Calu3 (cell line): ENCODE results near the gene SLC25A29. TPM values are rescaled to one million over a fixed set of nuclear protein-coding genes. Genes with fewer than 3 reads are reported as not detected.
"Not testable (repeated sequence)": the region's sequence is repeated elsewhere in the genome, so short reads cannot be mapped to it uniquely, and the experiment has no call there.

Experiments used
- BruUV-seq: library from RNA; stranded (reverse); fragments of 400-500 nt; replicated peaks from 2 replicates; lab custom pipeline; 2021; lab: Mats Ljungman, UMichigan
- CTCF ChIA-PET: fragments of 300-600 bp; sonication (Branson Sonifier 250); formaldehyde crosslinking; loops from one replicate; lab custom pipeline; 2022; ENCODE audit warnings: antibody characterized with exemption; lab: Charles Lee
- DNase-seq: peaks from one replicate; pipeline ENCODE4 v3.0.0; 2022
- H3K27ac Mint-ChIP-seq: one replicate; pipeline ENCODE4 v1.8.0; 2022; ENCODE audit warnings: mixed read lengths; ENCODE audit not compliant: unreplicated experiment
- H3K27me3 Mint-ChIP-seq: one replicate; pipeline ENCODE4 v1.8.0; 2022; ENCODE audit warnings: mixed read lengths; ENCODE audit not compliant: unreplicated experiment
- H3K36me3 Mint-ChIP-seq: one replicate; pipeline ENCODE4 v1.8.0; 2022; ENCODE audit warnings: mild to moderate bottlenecking, moderate library complexity, mixed read lengths; ENCODE audit not compliant: insufficient read depth, unreplicated experiment
- H3K4me1 Mint-ChIP-seq: one replicate; pipeline ENCODE4 v1.8.0; 2022; ENCODE audit warnings: mild to moderate bottlenecking, low read depth, mixed read lengths; ENCODE audit not compliant: unreplicated experiment
- H3K4me3 Mint-ChIP-seq: one replicate; pipeline ENCODE4 v1.8.0; 2022; ENCODE audit warnings: mild to moderate bottlenecking, low read depth, moderate library complexity, mixed read lengths; ENCODE audit not compliant: unreplicated experiment
- H3K9me3 Mint-ChIP-seq: one replicate; pipeline ENCODE4 v1.8.0; 2022; ENCODE audit warnings: low read depth, mixed read lengths; ENCODE audit not compliant: unreplicated experiment
- CTCF ChIP-seq: fragments of 200-600 bp; IDR thresholded peaks from one replicate; pipeline ENCODE4 v1.8.0; 2022; ENCODE audit warnings: antibody characterized with exemption; ENCODE audit not compliant: unreplicated experiment
- intact Hi-C: fragments of 100-400 bp; cut with micrococcal nuclease; formaldehyde crosslinking; loops from one replicate; pipeline ENCODE4 v1.10.0; 2022; ENCODE audit not compliant: unreplicated experiment
- total RNA-seq: library from RNA; stranded (reverse); gene quantifications from 2 replicates; pipeline ENCODE4 v1.2.3, GENCODE V29; 2022

The SLC25A29 gene
- total RNA-seq, 1 experiment from 2014 or later, result 68.4 TPM

DNA sequence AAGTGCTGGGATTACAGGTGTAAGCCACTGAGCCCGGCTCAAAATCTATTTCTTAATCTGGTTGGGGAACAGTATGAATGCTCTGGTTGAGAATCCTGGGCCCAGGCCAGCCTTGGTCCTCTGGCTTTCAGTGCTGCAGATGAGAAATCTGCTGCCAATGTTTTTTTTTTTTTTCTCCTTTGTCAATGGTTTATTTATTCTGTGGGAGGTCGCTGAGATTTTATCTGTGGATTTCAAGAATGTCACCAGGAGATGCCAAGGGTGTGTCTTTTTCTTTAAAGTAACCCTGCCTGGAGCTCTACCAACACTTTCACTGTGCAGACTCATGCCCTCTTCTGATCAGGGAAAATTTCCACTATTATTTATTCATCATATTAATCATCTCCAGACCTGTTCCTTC is 3.6 kb downstream of the SLC25A29 start:
- peaks cover 42% of the 10 kb centered on the region for H3K36me3 Mint-ChIP-seq
- intact Hi-C loops, result loop anchor here (10.0 kb wide), 1 partner anchor 72 kb away; the partner anchor contains the start of gene WDR25
- DNase-seq, result no peak
- no peak overlapping the region for H3K27ac Mint-ChIP-seq
- H3K4me1 Mint-ChIP-seq, result peaks cover 23% of the 10 kb centered on the region
- H3K4me3 Mint-ChIP-seq, result no peak overlapping the region
- no peak for TF ChIP-seq CTCF
- no peaks in the 10 kb centered on the region for H3K27me3 Mint-ChIP-seq
- no TSS peak for BruUV-seq
- CTCF ChIA-PET, result interaction anchor here (0.9 kb wide), 1 partner anchor 75 kb away, joined by 4 read pairs; no protein-coding TSS in a partner anchor
- no peaks in the 10 kb centered on the region for H3K9me3 Mint-ChIP-seq

- peaks cover 15% of the 10 kb centered on the region for H3K36me3 Mint-ChIP-seq
- no peaks in the 10 kb centered on the region for H3K9me3 Mint-ChIP-seq
- CTCF ChIA-PET, result interaction anchor here (0.8 kb wide), 1 partner anchor 9 kb away, joined by 3 read pairs; no protein-coding TSS in a partner anchor
- no peak overlapping the region for H3K27ac Mint-ChIP-seq
- H3K27me3 Mint-ChIP-seq, result no peaks in the 10 kb centered on the region
- no TSS peak for BruUV-seq
- H3K4me3 Mint-ChIP-seq, result no peak overlapping the region
- no peak for TF ChIP-seq CTCF
- intact Hi-C loops, result no loop called here
- DNase-seq, result no peak
- H3K4me1 Mint-ChIP-seq, result peaks cover 15% of the 10 kb centered on the region
Observed at GRCh38 chr14:100299238-100299560, 7.0 kb downstream of the SLC25A29 start.

DNA sequence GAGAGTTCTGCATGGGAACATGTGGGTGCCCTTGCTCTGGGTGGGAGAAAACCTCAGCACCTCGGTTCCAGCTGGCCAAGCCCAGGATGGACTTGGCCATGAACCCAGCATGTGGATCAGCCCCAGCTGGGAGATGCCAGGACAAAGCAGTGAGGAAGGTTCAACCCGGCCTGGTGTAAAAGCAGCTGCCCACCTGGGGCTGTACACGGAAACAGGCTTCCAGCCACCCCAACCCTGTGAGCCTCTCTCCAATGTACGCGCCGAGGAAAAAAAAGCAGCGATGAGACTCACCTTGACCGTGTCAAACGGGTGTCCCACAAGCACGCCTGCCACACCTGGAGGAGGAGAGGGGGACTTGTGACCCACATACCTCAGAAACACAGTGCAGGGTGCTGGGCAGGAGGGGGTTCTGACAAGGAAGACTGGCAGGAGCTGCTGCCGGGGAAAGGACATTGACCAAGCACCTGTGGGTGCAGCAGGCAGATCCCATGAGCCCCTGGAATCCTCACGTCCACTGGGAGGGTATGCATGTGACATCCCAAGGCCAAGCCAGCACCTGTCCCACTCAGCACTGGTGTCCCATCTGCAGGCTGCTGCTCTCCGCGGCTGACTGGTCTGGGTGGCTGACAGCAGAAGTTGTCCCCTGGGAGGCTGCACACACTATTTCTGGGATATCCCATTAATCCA is 7.5 kb downstream of the SLC25A29 start:
- Mint-ChIP-seq H3K9me3 (no peaks in the 10 kb centered on the region), H3K27ac (no peak overlapping the region), H3K4me3 (no peak overlapping the region), H3K36me3 (peaks cover 15% of the 10 kb centered on the region), H3K4me1 (peaks cover 13% of the 10 kb centered on the region), H3K27me3 (no peaks in the 10 kb centered on the region)
- TF ChIP-seq CTCF, result no peak
- intact Hi-C loops, result no loop called here
- no peak for DNase-seq
- CTCF ChIA-PET, result no interaction called here
- no TSS peak for BruUV-seq

DNA sequence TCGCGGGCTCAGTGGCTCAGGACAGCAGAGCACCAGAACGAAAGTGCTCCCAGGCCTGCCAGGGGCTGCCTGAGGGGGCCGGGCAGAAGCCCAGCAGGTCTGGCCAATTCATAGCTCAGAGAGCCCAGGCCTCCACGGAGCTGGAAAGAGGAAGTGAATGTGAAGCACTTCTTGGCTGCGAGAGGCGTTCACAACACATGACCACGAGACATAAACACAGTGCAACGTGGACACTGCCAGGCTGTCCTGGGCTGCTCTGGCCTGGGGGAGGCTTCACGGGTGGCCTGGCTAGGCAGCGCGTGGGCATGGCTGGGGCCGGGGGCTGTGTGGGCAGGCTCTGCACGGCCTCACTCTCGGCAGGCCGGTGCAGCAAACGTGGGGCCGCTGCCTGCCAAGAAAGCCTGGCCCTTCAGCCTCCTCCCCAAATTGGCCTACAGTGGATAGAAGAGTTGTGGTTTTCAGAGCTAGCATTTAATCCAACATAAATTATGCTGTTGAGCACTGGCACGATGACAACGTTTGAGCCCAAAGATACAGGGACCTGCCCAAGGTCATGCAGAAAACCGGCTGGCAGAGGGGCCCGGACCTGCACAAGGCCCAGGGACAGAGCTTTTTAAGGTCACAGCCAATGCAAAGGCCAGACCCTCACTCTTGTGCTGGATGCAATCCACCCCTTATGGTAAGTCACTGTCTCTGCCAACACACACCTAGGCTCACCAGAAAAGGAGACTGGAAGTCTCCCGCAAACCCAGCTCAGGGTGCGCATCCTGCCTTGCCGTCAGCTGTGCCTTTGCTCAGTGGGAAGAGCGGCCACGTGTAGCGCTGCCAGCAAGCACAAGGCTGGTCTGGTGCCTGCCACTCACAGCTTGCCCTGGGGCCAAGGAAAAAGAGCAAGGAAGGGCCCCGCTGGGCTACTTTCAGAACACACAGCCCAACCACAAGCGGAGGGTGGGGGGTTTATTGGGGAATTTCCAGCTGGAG is 8.6 kb downstream of the SLC25A29 start:
- no peak for TF ChIP-seq CTCF
- no TSS peak for BruUV-seq
- DNase-seq, result no peak
- Mint-ChIP-seq H3K36me3 (peaks cover 9% of the 10 kb centered on the region), H3K4me1 (peaks cover 3% of the 10 kb centered on the region), H3K27ac (no peak overlapping the region), H3K27me3 (no peaks in the 10 kb centered on the region), H3K4me3 (no peak overlapping the region), H3K9me3 (no peaks in the 10 kb centered on the region)
- intact Hi-C loops, result no loop called here
- CTCF ChIA-PET, result no interaction called here

DNA sequence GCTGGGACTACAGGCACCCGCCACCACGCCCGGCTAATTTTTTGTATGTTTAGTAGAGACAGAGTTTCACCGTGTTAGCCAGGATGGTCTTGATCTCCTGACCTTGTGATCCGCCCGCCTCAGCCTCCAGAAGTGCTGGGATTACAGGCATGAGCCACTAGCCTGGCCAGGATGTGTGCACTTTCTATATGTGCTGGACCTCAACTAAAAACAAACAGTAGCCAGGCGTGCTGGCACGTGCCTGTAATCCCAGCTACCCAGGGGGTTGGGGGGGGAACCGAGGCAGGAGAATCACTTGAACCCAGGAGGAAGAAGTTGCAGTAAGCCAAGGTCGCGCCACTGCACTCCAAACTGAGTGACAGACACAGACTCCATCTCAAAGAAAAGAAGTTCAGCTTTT is 9.5 kb downstream of the SLC25A29 start:
- H3K27ac Mint-ChIP-seq, DNase-seq, BruUV-seq, H3K9me3 Mint-ChIP-seq, H3K27me3 Mint-ChIP-seq, H3K4me1 Mint-ChIP-seq, intact Hi-C loops, CTCF ChIA-PET, H3K4me3 Mint-ChIP-seq, H3K36me3 Mint-ChIP-seq: not testable (repeated sequence)
